DND-41 (cell line): Measurements from ENCODE around the gene YEATS2.

ENCODE experiments used
- ATAC-seq: fragments of 200-7000 bp; cut with Tn5 transposase; 3 replicates; pipeline ENCODE4 v1.9.1; 2021; ENCODE audit warnings: low read depth; ENCODE audit not compliant: insufficient read depth
- DNase-seq: peaks from one replicate; pipeline ENCODE4 v3.0.0-alpha.2; 2020
- H2AFZ ChIP-seq: 2 replicates; pipeline ENCODE4 v1.6.0; 2012; ENCODE audit warnings: low read depth, low read length
- H3K27ac ChIP-seq: 2 replicates; pipeline ENCODE4 v1.5.1; 2012; ENCODE audit warnings: low read length, inconsistent platforms
- H3K27me3 ChIP-seq: fragments of 200-600 bp; sonication (generic); 2 replicates; pipeline ENCODE4 v1.6.0; 2012; ENCODE audit warnings: low read length, mild to moderate bottlenecking, inconsistent platforms; ENCODE audit not compliant: insufficient read depth, poor library complexity
- H3K36me3 ChIP-seq: 2 replicates; pipeline ENCODE4 v1.5.1; 2012; ENCODE audit warnings: low read length, inconsistent platforms; ENCODE audit not compliant: insufficient read depth
- H3K4me1 ChIP-seq: 2 replicates; pipeline ENCODE4 v1.5.1; 2012; ENCODE audit warnings: mild to moderate bottlenecking, low read length; ENCODE audit not compliant: insufficient read depth
- H3K4me2 ChIP-seq: 2 replicates; pipeline ENCODE4 v1.6.0; 2012; ENCODE audit warnings: mild to moderate bottlenecking, moderate library complexity, low read length, inconsistent platforms; ENCODE audit not compliant: insufficient read depth
- H3K4me3 ChIP-seq, 2 experiments: fragments of 200-600 bp in 1 of 2; shearing (Covaris generic) in 1 of 2; 2 replicates each; pipeline ENCODE4 v1.5.1; 2012 to 2016; ENCODE audit warnings: inconsistent platforms in 2 of 2, low read length in 2 of 2, mild to moderate bottlenecking in 2 of 2, low read depth in 1 of 2, moderate library complexity in 1 of 2
- H3K79me2 ChIP-seq: 2 replicates; pipeline ENCODE4 v1.6.0; 2012; ENCODE audit warnings: low read length, inconsistent platforms; ENCODE audit not compliant: insufficient read depth
- H3K9ac ChIP-seq: 2 replicates; pipeline ENCODE4 v1.6.0; 2012; ENCODE audit warnings: low read depth, mild to moderate bottlenecking, inconsistent platforms, low read length, moderate library complexity
- H3K9me3 ChIP-seq: 2 replicates; pipeline ENCODE4 v1.5.1; 2012; ENCODE audit warnings: low read length, moderate library complexity, mild to moderate bottlenecking, inconsistent platforms; ENCODE audit not compliant: insufficient read depth, severe bottlenecking
- H4K20me1 ChIP-seq: 2 replicates; pipeline ENCODE4 v1.6.0; 2012; ENCODE audit warnings: low read length; ENCODE audit not compliant: insufficient read depth
- EZH2 ChIP-seq: IDR thresholded peaks from 3 replicates; pipeline ENCODE4 v1.6.1; 2012; ENCODE audit warnings: borderline replicate concordance, low read depth, mild to moderate bottlenecking, moderate library complexity, low read length, inconsistent platforms; ENCODE audit not compliant: severe bottlenecking
- TF ChIP-seq, protein P1 (sequence below): IDR thresholded peaks from 2 replicates; pipeline ENCODE4 v1.5.1; 2012; ENCODE audit warnings: borderline replicate concordance, low read length, moderate library complexity, mild to moderate bottlenecking; ENCODE audit not compliant: poor library complexity, severe bottlenecking; ENCODE audit errors: extremely low read depth

The YEATS2 gene

GRCh38 chr3:183857863-183858262, 160.3 kb downstream of the YEATS2 start:
- Histone ChIP-seq H3K9me3 (no peaks in the 10 kb centered on the region), H3K4me2 (no peak overlapping the region), H3K36me3 (peaks cover 66% of the 10 kb centered on the region), H3K4me1 (no peaks in the 10 kb centered on the region), H3K4me3 (no peak overlapping the region), H3K79me2 (no peaks in the 10 kb centered on the region), H3K27me3 (no peaks in the 10 kb centered on the region), H3K9ac (no peak overlapping the region), H2AFZ (no peak overlapping the region), H3K27ac (no peak overlapping the region), H4K20me1 (no peaks in the 10 kb centered on the region)
- DNase-seq (no peak), ATAC-seq (no peak)
- TF ChIP-seq, protein P1, sequence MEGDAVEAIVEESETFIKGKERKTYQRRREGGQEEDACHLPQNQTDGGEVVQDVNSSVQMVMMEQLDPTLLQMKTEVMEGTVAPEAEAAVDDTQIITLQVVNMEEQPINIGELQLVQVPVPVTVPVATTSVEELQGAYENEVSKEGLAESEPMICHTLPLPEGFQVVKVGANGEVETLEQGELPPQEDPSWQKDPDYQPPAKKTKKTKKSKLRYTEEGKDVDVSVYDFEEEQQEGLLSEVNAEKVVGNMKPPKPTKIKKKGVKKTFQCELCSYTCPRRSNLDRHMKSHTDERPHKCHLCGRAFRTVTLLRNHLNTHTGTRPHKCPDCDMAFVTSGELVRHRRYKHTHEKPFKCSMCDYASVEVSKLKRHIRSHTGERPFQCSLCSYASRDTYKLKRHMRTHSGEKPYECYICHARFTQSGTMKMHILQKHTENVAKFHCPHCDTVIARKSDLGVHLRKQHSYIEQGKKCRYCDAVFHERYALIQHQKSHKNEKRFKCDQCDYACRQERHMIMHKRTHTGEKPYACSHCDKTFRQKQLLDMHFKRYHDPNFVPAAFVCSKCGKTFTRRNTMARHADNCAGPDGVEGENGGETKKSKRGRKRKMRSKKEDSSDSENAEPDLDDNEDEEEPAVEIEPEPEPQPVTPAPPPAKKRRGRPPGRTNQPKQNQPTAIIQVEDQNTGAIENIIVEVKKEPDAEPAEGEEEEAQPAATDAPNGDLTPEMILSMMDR: no peak
- TF ChIP-seq EZH2: no peak
